HG02938 (cell line): ENCODE measurements around the gene FCN2.

Source experiments
- ATAC-seq: cut with Tn5 transposase; IDR thresholded peaks from one replicate; pipeline ENCODE4 v1.9.1; 2021; ENCODE audit warnings: mild to moderate bottlenecking, moderate library complexity; ENCODE audit not compliant: unreplicated experiment

FCN2 gene

DNA sequence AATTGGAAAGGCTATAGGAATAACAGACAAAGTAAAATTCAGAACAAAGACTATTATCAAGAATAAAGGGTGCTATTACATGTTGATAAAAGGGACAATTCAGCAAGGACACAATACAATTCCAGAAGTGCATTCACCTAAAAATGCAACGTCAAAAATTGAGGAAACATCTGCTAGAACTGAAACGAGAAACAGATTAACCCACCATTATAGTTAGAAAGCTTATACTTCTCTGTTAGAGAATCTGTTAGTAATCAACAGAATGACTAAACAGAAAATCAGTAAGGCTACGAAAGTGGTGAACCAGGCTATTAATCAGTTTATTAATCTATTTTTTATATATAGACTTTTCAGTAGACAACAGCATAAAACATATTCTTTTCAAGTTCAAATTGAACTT, 22.3 kb downstream of the FCN2 start:
- ATAC-seq, result no peak

DNA sequence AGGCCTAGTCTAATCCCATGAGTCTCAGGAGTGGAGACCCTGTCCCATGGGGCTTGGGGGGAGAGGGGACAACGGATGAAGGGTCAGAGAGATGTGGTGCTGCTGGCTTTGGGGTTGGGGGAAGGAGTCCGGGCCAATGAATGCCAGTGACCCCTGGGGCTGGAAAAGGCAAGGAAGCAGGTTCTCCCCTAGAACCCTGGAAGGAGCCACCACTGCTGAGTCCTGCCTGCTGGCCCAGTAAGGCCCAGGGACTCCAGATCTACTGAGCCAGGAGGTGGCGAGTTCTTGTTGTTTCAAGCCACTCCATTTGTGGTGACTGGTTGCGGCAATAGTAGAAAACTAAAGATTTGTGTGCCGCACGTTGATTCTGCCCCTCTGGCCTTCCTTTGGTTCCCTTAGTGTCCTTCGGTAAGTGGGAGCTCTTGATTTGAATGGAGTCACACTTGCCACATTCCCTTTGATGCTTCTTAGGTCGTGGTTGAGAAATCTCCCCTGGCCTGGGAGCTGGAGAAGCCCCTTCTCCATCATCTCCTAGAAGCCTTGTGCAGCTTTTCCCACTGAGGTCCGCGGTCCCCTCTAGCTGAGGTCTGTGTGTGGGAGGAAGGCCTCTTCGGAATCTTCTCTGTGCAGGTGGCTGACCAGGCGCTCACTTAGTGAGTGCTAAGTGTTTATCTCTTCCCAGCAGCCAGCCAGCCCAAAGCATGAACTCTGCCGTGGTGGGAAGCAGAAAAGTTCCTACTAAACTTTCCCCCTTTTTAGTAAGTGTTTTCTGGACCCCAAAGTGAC, 28.1 kb downstream of the FCN2 start:
- ATAC-seq, result no peak

DNA sequence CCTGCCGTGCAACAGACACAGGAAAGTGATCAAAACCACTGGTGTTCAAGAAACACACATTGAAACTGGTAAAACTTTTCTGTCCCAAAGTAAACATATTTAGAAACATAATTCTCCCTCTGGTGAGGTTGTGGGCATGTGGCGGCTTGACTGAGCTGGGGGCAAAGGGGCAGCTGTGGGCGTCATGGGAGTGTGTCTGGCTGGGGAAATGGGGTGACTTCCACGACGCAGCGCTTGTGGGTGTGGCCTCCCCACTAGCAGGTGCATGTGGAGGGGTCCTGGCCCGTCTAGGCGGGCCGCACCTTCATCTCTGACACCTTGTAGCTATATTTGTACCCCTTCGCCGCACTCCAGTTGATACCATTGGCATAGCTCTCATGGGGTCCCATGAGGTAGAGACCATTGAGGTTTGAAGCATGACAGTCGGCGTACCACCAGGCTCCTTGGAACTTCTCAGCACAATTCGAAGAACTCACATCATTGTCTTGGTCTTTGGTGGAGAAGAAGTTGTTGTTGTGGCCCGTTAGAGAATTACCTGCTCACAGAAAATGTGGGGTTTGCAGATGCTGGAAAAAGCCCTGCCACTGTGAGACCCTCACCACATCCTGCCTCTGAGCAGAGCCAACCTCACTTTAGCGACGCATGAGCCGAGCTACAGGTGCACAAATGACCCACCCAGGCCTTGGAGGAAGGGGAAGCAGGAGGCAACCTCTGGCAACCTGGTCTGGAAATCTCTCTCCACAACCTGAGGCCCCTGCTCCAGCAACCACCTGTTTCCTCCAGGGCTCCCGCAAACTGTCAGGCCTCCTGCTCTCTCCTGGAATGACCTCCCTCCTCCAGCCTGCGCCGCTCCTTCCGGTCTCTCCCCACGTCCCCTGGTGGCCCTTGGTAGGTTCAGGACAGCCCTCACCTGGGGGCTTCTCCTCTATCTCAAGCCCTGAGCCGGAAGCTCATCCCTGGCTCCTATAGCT, 29.2 kb downstream of the FCN2 start:
- no peak for ATAC-seq

DNA sequence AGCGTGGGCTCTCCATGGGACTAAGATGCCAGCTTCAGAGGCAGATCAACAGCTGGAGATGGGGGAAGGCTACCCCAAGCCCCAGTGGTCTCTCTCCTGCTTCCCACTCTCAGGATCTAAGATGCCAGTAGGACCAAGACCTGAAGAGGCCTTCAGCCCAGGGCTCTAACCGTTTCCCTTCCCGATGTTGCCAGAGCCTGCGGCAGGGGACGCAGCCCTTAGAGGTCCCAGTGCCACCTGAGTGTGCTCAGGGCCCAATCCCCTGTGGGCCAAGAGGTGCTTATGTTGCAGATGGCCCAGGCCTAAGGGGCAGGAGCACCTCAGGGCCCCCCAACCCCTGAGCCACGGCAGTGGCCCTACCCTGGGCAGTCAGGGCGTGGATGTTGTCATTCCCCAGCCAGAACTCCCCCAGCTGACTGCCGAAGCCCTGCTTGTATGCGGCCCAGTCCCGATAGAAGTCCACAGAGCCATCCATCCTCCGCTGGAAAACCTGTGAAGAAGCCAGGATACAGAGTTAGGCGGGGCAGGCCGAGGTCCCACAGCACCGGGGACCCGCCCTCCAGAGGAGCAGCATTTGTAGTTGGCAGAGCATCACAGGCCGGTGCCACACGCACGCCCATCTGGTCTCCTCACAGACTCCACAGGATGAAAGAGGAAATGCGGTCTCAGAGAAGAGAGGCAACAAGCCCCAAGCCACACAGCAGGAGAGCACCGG, 31.7 kb downstream of the FCN2 start:
- no peak for ATAC-seq

DNA sequence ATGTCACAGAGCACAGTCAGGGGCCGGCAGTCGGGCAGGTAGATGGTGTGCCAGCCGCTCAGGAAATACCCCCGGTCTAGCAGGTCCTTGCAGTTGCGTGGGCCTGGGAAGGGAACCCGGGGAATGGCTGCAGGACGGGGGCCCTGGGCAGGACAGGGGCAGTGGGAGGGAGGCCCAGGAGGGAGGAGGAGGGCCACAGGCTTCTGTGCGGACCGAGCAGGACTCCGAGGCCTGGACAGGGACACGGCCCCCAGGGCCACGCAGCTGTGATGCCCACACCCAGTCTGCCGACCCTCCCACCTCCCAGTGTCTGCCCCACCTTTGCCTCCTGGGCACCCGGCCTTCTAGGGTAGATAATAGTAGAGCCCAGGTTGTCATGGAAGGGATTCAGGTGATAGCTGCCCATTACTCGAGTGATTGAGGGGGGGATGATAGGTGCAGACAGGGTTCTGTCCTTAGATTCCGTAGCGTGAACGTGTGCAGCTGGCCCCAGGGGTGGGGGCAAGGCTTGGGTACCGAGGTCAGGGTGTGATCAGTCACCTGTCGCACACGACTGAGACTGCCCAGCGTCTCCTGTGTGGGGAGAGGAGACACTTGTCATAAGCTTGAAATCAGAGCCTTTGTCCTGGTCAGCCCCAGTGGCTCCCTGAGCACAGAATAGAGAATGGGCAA, 32.6 kb downstream of the FCN2 start:
- no peak for ATAC-seq

DNA sequence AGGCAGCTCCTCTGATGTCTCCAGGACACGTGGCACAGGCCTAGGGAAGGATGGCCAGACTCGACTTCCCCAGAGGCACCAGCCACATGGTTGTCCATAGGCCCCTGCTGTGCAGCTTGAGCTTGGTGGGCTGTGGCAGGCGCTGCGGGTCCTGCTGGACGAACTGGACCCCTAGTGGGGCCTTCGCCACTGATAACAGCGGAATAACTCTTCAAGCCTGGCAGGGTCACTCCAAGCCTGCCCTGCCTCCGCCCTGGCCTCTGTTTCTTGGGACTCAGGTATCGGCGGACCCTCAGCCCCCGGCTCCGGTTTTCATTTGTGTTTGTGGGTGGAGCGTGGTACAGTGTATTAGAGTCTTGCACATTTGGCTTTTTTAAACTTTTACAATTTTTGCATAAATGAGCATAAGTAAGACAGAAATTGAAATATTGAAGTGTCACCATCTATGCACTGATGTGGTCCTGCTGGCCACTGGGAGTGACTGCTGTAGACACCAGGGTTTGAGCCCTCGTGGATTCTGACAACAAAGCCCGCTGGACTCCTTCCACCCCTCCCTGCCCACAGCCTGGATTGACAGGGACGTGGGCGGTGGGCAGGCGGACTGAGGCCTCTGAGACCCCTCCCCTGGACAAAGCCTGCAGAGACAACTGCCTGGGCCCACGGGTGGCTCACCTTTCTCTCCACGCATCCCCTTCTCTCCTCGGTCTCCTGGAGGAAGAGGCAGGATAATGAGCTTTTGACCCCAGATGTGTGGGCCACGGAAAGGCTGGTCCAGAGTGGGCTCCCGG, 33.3 kb downstream of the FCN2 start:
- no peak for ATAC-seq

DNA sequence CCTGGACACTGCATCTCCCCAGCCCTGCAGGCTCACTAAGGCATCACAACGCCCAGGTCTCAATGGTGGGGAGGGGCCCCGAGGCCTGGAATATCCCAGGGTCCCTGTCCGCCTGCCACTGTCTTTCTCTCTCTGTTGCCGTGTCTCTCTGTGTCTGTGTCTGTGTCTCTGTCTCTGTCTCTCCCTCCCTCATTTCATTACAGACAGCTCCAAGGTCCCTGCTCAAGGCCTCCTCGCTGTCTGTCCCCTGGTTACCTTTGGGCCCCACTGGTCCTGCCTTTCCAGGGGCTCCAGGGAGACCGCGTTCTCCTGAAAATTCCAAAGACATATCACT, 33.9 kb downstream of the FCN2 start:
- no peak for ATAC-seq

DNA sequence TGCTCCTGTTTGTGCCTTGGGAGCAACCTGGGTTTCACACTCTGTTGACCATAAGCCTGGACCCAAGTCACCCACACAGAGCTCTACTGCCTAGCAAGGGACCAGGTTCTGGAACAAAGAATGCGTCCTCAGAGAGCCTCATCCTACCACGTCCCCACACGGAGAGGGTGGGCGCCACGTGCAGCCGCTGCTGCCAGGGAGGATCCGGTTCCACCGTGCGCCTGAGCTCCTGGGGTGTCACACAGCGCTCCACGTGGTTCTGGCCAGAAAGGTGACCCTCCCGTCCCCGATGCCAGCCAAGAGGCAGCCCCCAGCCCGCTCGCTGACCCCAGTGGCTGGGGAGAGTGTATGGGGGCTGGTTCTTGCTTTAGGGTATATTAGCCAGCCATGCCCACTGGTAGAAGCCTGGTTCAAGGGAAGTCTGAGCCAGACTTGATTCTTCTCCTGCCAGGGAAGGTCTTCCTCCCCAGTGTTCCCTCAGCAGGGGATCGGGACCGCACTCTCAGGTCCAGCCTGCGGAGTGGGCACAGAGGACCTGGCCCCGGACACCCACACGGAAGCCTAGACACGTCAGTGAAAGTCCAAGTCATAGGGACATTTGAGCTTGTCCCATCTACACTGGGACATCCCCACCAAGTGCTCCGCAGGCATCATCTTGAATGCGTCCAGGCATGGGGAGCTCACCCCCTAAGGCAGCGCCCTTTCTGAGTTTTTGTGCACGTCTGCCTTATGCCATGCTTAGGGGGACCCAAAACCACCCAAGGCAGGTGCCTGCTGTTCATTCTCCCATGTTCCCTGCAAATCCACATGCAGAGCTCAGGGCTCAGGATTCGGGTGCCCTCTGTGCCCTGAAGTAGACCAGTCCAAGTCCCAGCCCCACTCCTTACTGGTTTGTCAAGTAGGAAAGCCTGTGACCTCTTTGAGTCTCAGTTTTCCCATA, 34.7 kb downstream of the FCN2 start:
- ATAC-seq, result no peak

DNA sequence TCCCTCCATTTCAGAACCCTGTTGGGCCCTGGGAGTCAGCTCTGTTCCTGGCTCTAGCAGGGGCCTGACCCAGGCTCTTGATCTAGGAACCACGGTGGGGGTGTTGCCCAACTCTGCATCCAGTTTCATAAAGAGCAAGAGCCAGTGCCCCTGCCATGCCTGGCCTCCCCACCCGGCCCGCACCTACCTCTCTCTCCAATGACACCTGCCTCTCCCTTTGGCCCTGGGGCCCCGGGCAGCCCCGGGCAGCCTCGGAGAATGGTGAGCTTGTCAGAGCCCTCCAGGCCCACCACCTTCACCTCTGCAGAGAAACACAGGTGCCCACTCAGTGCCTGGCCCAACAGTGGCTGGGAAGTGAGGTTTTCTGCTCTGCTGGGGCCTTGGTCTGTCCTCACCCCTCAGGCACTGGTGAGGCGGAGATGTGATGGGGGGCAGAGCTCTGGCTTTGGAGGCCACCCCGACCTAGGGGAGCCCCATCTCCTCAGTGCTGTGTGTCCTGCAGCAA, 35.6 kb downstream of the FCN2 start:
- ATAC-seq, result no peak

DNA sequence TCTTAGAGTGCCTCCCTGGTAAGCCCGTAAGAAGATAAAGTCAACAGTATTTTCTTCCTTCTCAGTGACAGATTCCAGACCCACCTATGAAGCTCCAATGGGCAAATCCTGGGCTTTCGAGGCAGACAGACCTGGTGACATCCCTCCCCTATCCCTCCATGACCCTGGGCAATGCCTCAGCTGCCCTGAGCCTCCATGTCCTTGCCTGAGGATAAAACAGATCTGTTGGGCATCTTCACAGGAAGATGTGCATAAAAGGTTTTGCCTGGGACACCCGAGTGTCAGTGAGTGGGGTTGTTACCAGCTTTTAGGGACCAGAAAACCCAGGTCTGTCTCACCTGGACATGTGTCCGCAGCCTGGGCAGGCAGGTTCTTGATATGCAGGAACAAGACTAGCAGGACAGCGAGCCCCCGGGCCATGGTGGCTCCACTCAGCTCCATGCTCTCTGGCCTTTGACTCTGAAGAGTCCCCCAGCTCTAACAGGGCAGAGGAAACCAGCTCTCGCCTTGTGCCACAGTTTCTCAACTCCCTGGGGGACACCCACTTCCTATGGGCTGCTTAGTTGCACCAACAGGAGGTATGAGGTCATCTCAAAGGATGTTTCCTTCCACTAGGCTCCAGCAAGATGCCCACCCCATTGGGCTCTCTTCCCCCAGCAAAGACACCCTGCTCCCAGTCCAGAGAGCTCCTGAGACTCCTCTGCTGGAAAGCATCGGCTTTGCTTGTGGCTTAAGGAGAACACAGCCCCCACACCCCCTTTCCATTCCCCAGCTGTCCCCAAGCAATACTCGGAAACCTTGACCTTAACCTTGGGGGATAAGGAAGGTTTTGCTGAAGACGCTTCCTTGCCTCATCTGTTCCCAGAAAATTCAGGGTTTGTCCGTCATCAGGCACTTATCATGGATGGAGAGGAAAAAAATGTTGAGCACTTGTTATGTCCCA, 37.1 kb downstream of the FCN2 start, which contains the start of gene FCN1:
FCN1 (minus strand) TSS at position 482 of the 943 bp plus-strand sequence; CDS start at position 441, 41 bp downstream.
- no peak for ATAC-seq

DNA sequence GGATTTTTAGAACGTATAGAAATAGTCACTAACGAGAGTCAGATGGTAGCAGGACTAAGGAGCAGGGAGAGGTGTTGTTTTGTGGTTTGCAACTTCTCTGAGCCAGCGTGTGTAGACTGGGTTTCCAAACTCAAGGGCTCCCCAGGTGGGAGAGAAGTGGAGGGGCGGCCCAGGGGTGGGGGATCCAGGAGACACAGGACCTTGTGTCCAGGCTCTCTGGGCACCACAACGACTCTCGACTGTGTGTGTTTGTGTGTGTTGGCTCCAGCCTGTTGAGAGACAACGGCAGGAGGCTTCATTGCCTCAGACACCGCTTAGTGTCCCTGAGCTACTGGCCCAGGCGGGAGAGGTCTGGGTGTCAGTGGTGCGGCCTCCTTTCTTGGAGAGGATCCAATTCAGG, 38.0 kb downstream of the FCN2 start:
- no peak for ATAC-seq

DNA sequence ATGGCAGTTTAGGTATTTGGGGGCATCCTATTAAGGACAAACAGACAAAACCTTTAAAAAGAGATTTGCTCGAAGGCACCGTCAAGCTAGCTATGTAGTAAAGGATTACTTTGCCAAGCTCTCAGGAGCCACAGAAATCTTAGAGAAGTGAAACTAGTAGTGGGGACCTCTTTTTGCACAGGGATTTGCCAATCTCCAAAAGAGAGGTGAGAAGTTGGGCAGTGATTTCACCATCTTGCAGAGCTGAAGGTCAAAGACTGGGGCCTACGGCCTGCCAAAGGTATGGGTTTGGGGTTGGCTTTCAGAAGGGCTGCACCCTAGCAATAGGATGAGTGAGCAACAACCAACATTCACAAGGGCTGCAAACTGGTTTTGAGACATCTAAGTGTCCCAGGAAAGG, 38.7 kb downstream of the FCN2 start:
- no peak for ATAC-seq

DNA sequence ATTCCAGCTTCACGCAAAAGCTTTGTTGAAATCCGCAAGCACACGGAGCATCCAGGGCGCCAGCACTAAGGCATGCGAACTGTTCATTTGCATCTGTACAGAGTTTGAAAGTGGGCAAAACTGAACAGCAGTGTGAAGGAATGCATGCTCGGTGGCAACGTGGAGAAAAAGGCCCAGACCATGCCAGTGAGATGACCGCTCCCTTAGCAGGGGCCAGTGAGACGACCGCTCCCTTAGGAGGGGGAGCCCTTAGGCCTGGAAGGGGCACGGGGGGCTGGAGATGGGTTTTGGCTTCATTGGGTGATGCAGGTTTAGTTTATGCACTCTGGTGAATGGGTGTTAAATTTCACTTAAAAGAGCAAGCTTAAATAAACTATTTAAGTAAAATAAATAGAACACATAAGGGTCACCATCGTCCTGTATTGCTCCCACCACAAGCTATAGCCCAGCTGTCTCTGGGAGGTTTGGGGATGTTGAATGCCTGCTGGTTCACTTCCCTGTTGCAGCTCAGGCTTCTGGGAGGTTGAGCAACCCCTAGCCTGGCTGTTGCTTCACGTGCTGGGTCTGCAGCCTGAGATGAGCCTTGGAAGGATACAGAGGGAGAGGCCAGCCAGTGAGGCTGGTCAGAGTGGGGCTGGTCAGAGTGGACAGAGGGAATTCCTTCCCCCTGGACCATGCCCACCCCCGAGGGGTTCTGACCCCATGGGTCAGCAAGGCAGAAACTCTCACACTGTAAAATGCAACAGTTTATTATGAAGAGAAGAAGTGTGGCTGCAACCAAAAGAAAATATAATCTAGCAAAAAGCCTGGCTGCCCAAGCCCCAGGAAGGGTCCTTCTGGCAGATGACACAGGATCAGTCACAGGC, 41.7 kb downstream of the FCN2 start:
- ATAC-seq, result no peak

DNA sequence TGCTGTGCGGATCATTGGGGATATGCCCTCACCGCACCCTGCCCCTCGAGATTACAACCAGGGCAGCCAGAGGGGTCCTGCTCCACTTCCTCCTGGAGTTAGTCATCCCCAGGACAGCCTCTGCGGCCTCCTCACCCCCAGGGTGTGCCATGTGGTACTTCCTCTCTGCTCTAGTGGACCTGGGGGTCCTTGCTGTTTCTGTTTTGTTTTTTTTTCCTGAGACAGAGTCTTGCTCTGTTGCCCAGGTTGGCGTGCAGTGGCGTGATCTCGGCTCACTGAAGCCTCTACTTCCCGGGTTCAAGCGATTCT, 42.3 kb downstream of the FCN2 start:
- no peak for ATAC-seq

DNA sequence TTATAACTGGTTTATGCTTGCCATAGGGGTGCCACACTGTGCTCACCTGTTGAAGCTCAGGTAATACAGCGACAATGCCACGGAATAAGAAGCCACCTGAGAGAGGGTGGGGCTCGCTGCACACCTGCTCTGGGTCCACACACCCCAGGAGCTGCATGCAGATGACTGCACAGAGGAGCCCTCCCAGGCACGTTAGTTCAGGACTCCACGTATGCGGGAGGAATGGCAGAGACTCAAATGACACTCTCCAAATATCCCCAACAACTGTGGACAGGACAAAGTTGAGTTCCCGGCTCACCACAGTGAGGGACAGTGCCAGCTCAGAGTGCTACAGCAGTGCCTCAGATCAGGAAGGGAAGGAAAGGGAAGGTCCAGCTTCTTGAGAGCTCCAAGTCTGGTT, 42.9 kb downstream of the FCN2 start:
- ATAC-seq, result no peak

DNA sequence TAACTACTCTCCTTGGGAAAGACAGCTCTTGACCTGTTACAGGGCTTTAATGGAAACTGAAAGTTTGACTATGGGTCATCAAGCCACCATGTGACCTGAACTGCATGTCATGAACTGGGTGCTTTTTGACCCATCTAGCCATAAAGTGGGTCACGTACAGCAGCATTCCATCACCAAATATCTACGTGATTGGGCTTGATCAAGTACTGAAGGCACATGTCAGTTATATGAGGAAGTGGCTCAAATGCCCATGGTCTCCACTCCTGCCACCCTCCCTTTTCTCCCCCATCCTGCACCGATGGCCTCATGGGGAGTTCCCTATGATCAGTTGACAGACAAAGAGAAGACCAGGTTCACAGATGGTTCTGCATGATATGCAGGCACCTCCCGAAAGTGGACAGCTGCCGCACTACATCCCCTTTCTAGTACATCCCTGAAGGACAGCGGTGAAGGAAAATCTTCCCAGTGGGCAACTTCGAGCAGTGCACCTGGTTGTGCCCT, 44.5 kb downstream of the FCN2 start:
- ATAC-seq, result no peak
